Ovary (tissue), 9 donors: ENCODE data around the gene RACGAP1. TPM values are rescaled to one million over a fixed set of nuclear protein-coding genes. Genes with fewer than 3 reads are reported as not detected.

Source experiments
- DNase-seq, 5 donors: peaks; one replicate each; pipeline ENCODE4 v3.0.0-alpha.2; 2019 to 2020
- H3K27ac ChIP-seq, 2 donors: fragments of 200-600 bp; one replicate each; pipeline versions ENCODE4 v1.5.1 to v1.8.0; 2019 to 2022
- H3K27me3 ChIP-seq: fragments of 200-600 bp; one replicate; pipeline ENCODE4 v1.8.0; 2022
- H3K36me3 ChIP-seq: fragments of 200-600 bp; sonication (generic); one replicate; pipeline ENCODE4 v1.5.1; 2019
- H3K4me1 ChIP-seq: one replicate; pipeline ENCODE4 v1.8.1; 2013; ENCODE audit warnings: mild to moderate bottlenecking, moderate library complexity; ENCODE audit not compliant: insufficient read depth
- H3K4me3 ChIP-seq: fragments of 200-600 bp; sonication (generic); one replicate; pipeline ENCODE4 v1.5.1; 2017
- H3K9me3 ChIP-seq, 2 donors: fragments of 200-600 bp in 1 of 2; sonication (generic) in 1 of 2; one replicate each; pipeline versions ENCODE4 v1.5.1 to v1.8.1; 2013 to 2019; ENCODE audit warnings: mild to moderate bottlenecking in 1 of 2, moderate library complexity in 1 of 2
- CTCF ChIP-seq, 3 donors: fragments of 450-650 bp in 2 of 3; fragments of 200-600 bp in 1 of 3; IDR thresholded peaks; one replicate each; pipeline versions ENCODE4 v1.5.1 to v1.8.0; 2016 to 2022; ENCODE audit warnings: antibody characterized with exemption in 3 of 3, mild to moderate bottlenecking in 1 of 3
- EP300 ChIP-seq: sonication (generic); formaldehyde crosslinking; IDR thresholded peaks from one replicate; pipeline ENCODE4 v1.6.1; 2017; ENCODE audit warnings: antibody characterized with exemption
- POLR2A ChIP-seq: fragments of 450-650 bp; IDR thresholded peaks from one replicate; pipeline ENCODE4 v1.6.1; 2017; ENCODE audit warnings: antibody characterized with exemption, mild to moderate bottlenecking, moderate library complexity
- WGBS, 3 donors: extraction: QIAGEN DNeasy Blood & Tissue Kit in 1 of 3; methylation state at CpG; one replicate each; pipeline versions ENCODE4 v1.1.5 to v1.1.7; 2013 to 2017; 5-methylcytosine and 5-hydroxymethylcytosine counted together
- intact Hi-C, 4 donors: fragments of 100-400 bp; cut with DNase I; formaldehyde crosslinking; loops; one replicate each; pipeline versions ENCODE4 v1.11.0 to v1.15.1; 2022 to 2023
- polyA plus RNA-seq, 2 donors: library from polyadenylated mRNA; stranded (reverse); fragments of 200-250 nt in 1 of 2; fragments of 350-450 nt in 1 of 2; fragmentation: Illumina TruSeq in 1 of 2; extraction: RNeasy Lipid Tissue Mini Kit (QIAGEN cat#74804) in 1 of 2; gene quantifications; one replicate each; pipeline ENCODE4 v1.2.3, GENCODE V29; 2013 to 2014
- total RNA-seq, 7 donors: library from RNA; depleted of rRNA in 2 of 7; stranded (reverse); fragments of >200 nt in 2 of 7; fragmentation: NEBNext Ultra II Directional in 3 of 7; extraction: Animal tissue kit (Norgen Biotek cat#: 25700) in 3 of 7; gene quantifications; one replicate each; pipeline versions ENCODE4 v1.1.0 to v1.2.4, GENCODE V29; 2016 to 2023
- donor health status: DM: no; HTN: no; CAD: no; lungs with moderate emphysema.
- donor health status: DM: no; HTN: no; CAD: no.
- donor health status: Bipolar disorder and iron deficiency.
- donor health status: DM: yes; HTN: yes; CAD: no.
- donor health status: DM: no; HTN: no; CAD: no.
- donor health status: DM: yes; HTN: yes; CAD: no.

Gene RACGAP1
- total and polyA plus RNA-seq, 9 donors = 2.1 to 10.8 (median 3.8) TPM

- no peak for DNase-seq
- Histone ChIP-seq H3K9me3 (no peaks in the 10 kb centered on the region), H3K27ac (no peak overlapping the region), H3K4me3 (no peak overlapping the region), H3K27me3 (no peaks in the 10 kb centered on the region), H3K36me3 (no peaks in the 10 kb centered on the region), H3K4me1 (peaks cover 3% of the 10 kb centered on the region)
- 76 to 79% (median 77%) methylated on average over 14 of the region's 14 CpGs for WGBS, 3 donors
- intact Hi-C loops = no loop called here
- TF ChIP-seq EP300 = no peak
- TF ChIP-seq POLR2A = no peak
- TF ChIP-seq CTCF (IDR thresholded peaks at IDR 0.05) = no peak
Measured at GRCh38 chr12:49942921-49943624, 82.2 kb downstream of the RACGAP1 start.

GRCh38 chr12:49942512-49942893 is 82.8 kb downstream of the RACGAP1 start:
- H3K4me3 ChIP-seq = no peak overlapping the region
- intact Hi-C loops = no loop called here
- 96 to 100% (median 96%) methylated on average over 3 of the region's 3 CpGs for WGBS, 3 donors

GRCh38 chr12:49941556-49942511 is 83.5 kb downstream of the RACGAP1 start:
- Histone ChIP-seq H3K9me3 (no peaks in the 10 kb centered on the region), H3K4me1 (peaks cover 3% of the 10 kb centered on the region), H3K27ac (no peak overlapping the region), H3K36me3 (no peaks in the 10 kb centered on the region), H3K4me3 (no peak overlapping the region), H3K27me3 (no peaks in the 10 kb centered on the region)
- no peak for DNase-seq
- intact Hi-C loops = no loop called here
- 88 to 91% (median 90%) methylated on average over 13 of the region's 13 CpGs for WGBS, 3 donors
- no peak for TF ChIP-seq CTCF (IDR thresholded peaks at IDR 0.05)
- TF ChIP-seq POLR2A = no peak
- no peak for TF ChIP-seq EP300

More at GRCh38 chr12:49942512-49942893, 82.8 kb downstream of the RACGAP1 start:
- DNase-seq = no peak
- Histone ChIP-seq H3K27ac (no peak overlapping the region), H3K36me3 (no peaks in the 10 kb centered on the region), H3K4me1 (peaks cover 3% of the 10 kb centered on the region), H3K9me3 (no peaks in the 10 kb centered on the region), H3K27me3 (no peaks in the 10 kb centered on the region)
- TF ChIP-seq POLR2A = no peak
- no peak for TF ChIP-seq CTCF (IDR thresholded peaks at IDR 0.05)
- TF ChIP-seq EP300 = no peak

GRCh38 chr12:49939707-49940106 is 85.6 kb downstream of the RACGAP1 start:
- Histone ChIP-seq H3K9me3 (no peaks in the 10 kb centered on the region), H3K27ac (no peak overlapping the region), H3K27me3 (no peaks in the 10 kb centered on the region), H3K36me3 (no peaks in the 10 kb centered on the region), H3K4me1 (no peaks in the 10 kb centered on the region), H3K4me3 (no peak overlapping the region)
- 97 to 100% (median 100%) methylated on average over 1 of the region's 1 CpG for WGBS, 3 donors
- TF ChIP-seq EP300 (no peak), CTCF (IDR thresholded peaks at IDR 0.05) (no peak), POLR2A (no peak)
- DNase-seq = no peak
- intact Hi-C loops = no loop called here
